Colonic mucosa (tissue), 4 donors: ENCODE results near the gene PDE4D. TPM values are rescaled to one million over a fixed set of nuclear protein-coding genes. Genes with fewer than 3 reads are reported as not detected.

Source experiments
- DNase-seq: peaks from one replicate; pipeline ENCODE4 v3.0.0-alpha.2; 2020
- H3K27ac ChIP-seq: fragments of 200-600 bp; one replicate; pipeline ENCODE4 v1.8.0; 2021
- H3K27me3 ChIP-seq: fragments of 200-600 bp; one replicate; pipeline ENCODE4 v1.8.0; 2021
- H3K36me3 ChIP-seq: fragments of 200-600 bp; one replicate; pipeline ENCODE4 v1.8.0; 2021
- H3K4me1 ChIP-seq: fragments of 200-600 bp; one replicate; pipeline ENCODE4 v1.8.0; 2021; ENCODE audit warnings: mild to moderate bottlenecking
- H3K4me3 ChIP-seq: fragments of 200-600 bp; one replicate; pipeline ENCODE4 v1.8.0; 2021
- H3K9ac ChIP-seq, 2 donors: one replicate each; pipeline ENCODE4 v1.7.0; 2013; ENCODE audit warnings: control low read depth in 2 of 2, low read depth in 2 of 2, low read length in 2 of 2
- H3K9me3 ChIP-seq: fragments of 200-600 bp; one replicate; pipeline ENCODE4 v1.8.0; 2021
- CTCF ChIP-seq: fragments of 200-600 bp; IDR thresholded peaks from one replicate; pipeline ENCODE4 v1.8.0; 2022; ENCODE audit warnings: antibody characterized with exemption, mild to moderate bottlenecking
- intact Hi-C: fragments of 100-400 bp; cut with DNase I; formaldehyde crosslinking; loops from one replicate; pipeline ENCODE4 v1.14.1; 2022
- total RNA-seq, 2 donors: library from RNA; stranded (reverse); fragmentation: NEBNext Ultra II Directional in 1 of 2; extraction: Animal tissue kit (Norgen Biotek cat#: 25700) in 1 of 2; gene quantifications; one replicate each; pipeline ENCODE4 v1.2.1, GENCODE V29; 2021
- donor health status: healthy.
- donor health status: DM: no; HTN: no; CAD: no.
- donor health status: DM: no; HTN: no; CAD: no.

PDE4D gene
- total RNA-seq, 2 donors from 2014 or later, result 23.1 to 53.7 TPM

- no peak for TF ChIP-seq CTCF
- intact Hi-C loops, result no loop called here
Measured at GRCh38 chr5:59327191-59327980, 566.1 kb downstream of the PDE4D start.

GRCh38 chr5:59326596-59326995, 566.9 kb downstream of the PDE4D start:
- H3K9me3 ChIP-seq, result no peaks in the 10 kb centered on the region

More at GRCh38 chr5:59327191-59327980, 566.1 kb downstream of the PDE4D start:
- no peaks in the 10 kb centered on the region for H3K36me3 ChIP-seq
- no peak overlapping the region for H3K4me3 ChIP-seq
- H3K9me3 ChIP-seq, result no peaks in the 10 kb centered on the region
- no peaks in the 10 kb centered on the region for H3K4me1 ChIP-seq
- DNase-seq, result no peak
- no peaks in the 10 kb centered on the region for H3K27me3 ChIP-seq
- H3K27ac ChIP-seq, result no peak overlapping the region
- H3K9ac ChIP-seq, result no peak overlapping the region

GRCh38 chr5:59325070-59325469, 568.5 kb downstream of the PDE4D start:
- no peak for TF ChIP-seq CTCF
- Histone ChIP-seq H3K4me1 (no peaks in the 10 kb centered on the region), H3K36me3 (no peaks in the 10 kb centered on the region), H3K27ac (no peak overlapping the region), H3K27me3 (no peaks in the 10 kb centered on the region), H3K9me3 (no peaks in the 10 kb centered on the region), H3K9ac (no peak overlapping the region), H3K4me3 (no peak overlapping the region)
- intact Hi-C loops, result no loop called here
- DNase-seq, result no peak

More at GRCh38 chr5:59326596-59326995, 566.9 kb downstream of the PDE4D start:
- no peaks in the 10 kb centered on the region for H3K36me3 ChIP-seq
- no peak overlapping the region for H3K27ac ChIP-seq
- no peak overlapping the region for H3K4me3 ChIP-seq
- no peak overlapping the region for H3K9ac ChIP-seq
- no peak for DNase-seq
- intact Hi-C loops, result no loop called here
- H3K4me1 ChIP-seq, result no peaks in the 10 kb centered on the region
- H3K27me3 ChIP-seq, result no peaks in the 10 kb centered on the region
- TF ChIP-seq CTCF, result no peak

GRCh38 chr5:59322894-59323293, 570.6 kb downstream of the PDE4D start:
- no peak for TF ChIP-seq CTCF
- intact Hi-C loops, result no loop called here
- H3K4me3 ChIP-seq, result no peak overlapping the region
- no peaks in the 10 kb centered on the region for H3K9me3 ChIP-seq
- no peaks in the 10 kb centered on the region for H3K4me1 ChIP-seq
- H3K36me3 ChIP-seq, result no peaks in the 10 kb centered on the region
- no peak for DNase-seq
- H3K27ac ChIP-seq, result no peak overlapping the region
- H3K9ac ChIP-seq, result no peak overlapping the region
- H3K27me3 ChIP-seq, result no peaks in the 10 kb centered on the region

- intact Hi-C loops, result no loop called here
- DNase-seq, result no peak
- H3K9ac ChIP-seq, result no peak overlapping the region
- TF ChIP-seq CTCF, result no peak
- H3K27me3 ChIP-seq, result no peaks in the 10 kb centered on the region
- no peaks in the 10 kb centered on the region for H3K36me3 ChIP-seq
- no peak overlapping the region for H3K27ac ChIP-seq
- H3K4me1 ChIP-seq, result peaks cover under 1% of the 10 kb centered on the region
- H3K4me3 ChIP-seq, result no peak overlapping the region
- H3K9me3 ChIP-seq, result no peaks in the 10 kb centered on the region
Measured at GRCh38 chr5:59322058-59322457, 571.5 kb downstream of the PDE4D start.
